IMR-90 (cell line): ENCODE results near the gene COX14. TPM values are rescaled to one million over a fixed set of nuclear protein-coding genes. Genes with fewer than 3 reads are reported as not detected.

Source experiments
- ATAC-seq: fragments of 200-7000 bp; cut with Tn5 transposase; 2 replicates; pipeline ENCODE4 v1.9.1; 2020; ENCODE audit warnings: low read depth, mild to moderate bottlenecking, moderate library complexity
- BruUV-seq: library from RNA; stranded (reverse); fragments of 400-500 nt; replicated peaks from 2 replicates; lab custom pipeline; 2021; lab: Mats Ljungman, UMichigan
- CTCF ChIA-PET: fragments of 300-600 bp; formaldehyde crosslinking; extraction: SDS; loops from one replicate; lab custom pipeline; 2021; ENCODE audit warnings: antibody characterized with exemption; lab: Yijun Ruan, JAX
- POLR2A ChIA-PET: fragments of 300-600 bp; sonication (Branson Sonifier 250); formaldehyde crosslinking; loops from one replicate; lab custom pipeline; 2022; ENCODE audit warnings: antibody characterized with exemption; ENCODE audit not compliant: unreplicated experiment; lab: Charles Lee
- DNase-seq: peaks from one replicate; pipeline ENCODE4 v3.0.0; 2013
- H2AFZ ChIP-seq: replicated peaks from 2 replicates; pipeline ENCODE3; 2013; ENCODE audit warnings: low read length, mild to moderate bottlenecking; ENCODE audit not compliant: poor library complexity
- H2AK5ac ChIP-seq: 2 replicates; pipeline ENCODE4 v1.6.1; 2013; ENCODE audit warnings: low read depth, low read length, inconsistent platforms
- H2AK9ac ChIP-seq: replicated peaks from 2 replicates; pipeline ENCODE3; 2013; ENCODE audit warnings: mild to moderate bottlenecking, low read depth, low read length, moderate library complexity; ENCODE audit not compliant: poor library complexity
- H2BK120ac ChIP-seq: 2 replicates; pipeline ENCODE4 v1.6.1; 2013; ENCODE audit warnings: low read depth, low read length, inconsistent platforms
- H2BK15ac ChIP-seq: 3 replicates; pipeline ENCODE4 v1.6.1; 2013; ENCODE audit warnings: low read depth, low read length, inconsistent platforms
- H2BK20ac ChIP-seq: 2 replicates; pipeline ENCODE4 v1.6.1; 2013; ENCODE audit warnings: low read depth, mild to moderate bottlenecking, inconsistent platforms, low read length, moderate library complexity
- H2BK5ac ChIP-seq: 2 replicates; pipeline ENCODE4 v1.6.1; 2013; ENCODE audit warnings: mild to moderate bottlenecking, low read depth, low read length, inconsistent platforms; ENCODE audit not compliant: poor library complexity, severe bottlenecking
- H3K14ac ChIP-seq: replicated peaks from 2 replicates; pipeline ENCODE4 v1.6.1; 2013; ENCODE audit warnings: low read depth, low read length, inconsistent platforms
- H3K18ac ChIP-seq: 2 replicates; pipeline ENCODE4 v1.6.1; 2013; ENCODE audit warnings: low read depth, low read length, control low read depth
- H3K23ac ChIP-seq: 2 replicates; pipeline ENCODE4 v1.6.1; 2013; ENCODE audit warnings: low read depth, low read length, inconsistent platforms
- H3K27ac ChIP-seq: 2 replicates; pipeline ENCODE4 v1.5.1; 2013; ENCODE audit warnings: mild to moderate bottlenecking, control low read depth, low read length; ENCODE audit not compliant: insufficient read depth
- H3K27me3 ChIP-seq: 2 replicates; pipeline ENCODE4 v1.6.1; 2013; ENCODE audit warnings: low read length; ENCODE audit not compliant: control insufficient read depth, insufficient read depth
- H3K36me3 ChIP-seq: 2 replicates; pipeline ENCODE4 v1.6.1; 2013; ENCODE audit warnings: low read length, mixed read lengths; ENCODE audit not compliant: control insufficient read depth, insufficient read depth
- H3K4ac ChIP-seq: 2 replicates; pipeline ENCODE4 v1.6.1; 2013; ENCODE audit warnings: low read depth, low read length, inconsistent platforms
- H3K4me1 ChIP-seq: 2 replicates; pipeline ENCODE4 v1.6.1; 2013; ENCODE audit warnings: low read length, mixed read lengths; ENCODE audit not compliant: control insufficient read depth, insufficient read depth
- H3K4me2 ChIP-seq: 2 replicates; pipeline ENCODE4 v1.6.1; 2013; ENCODE audit warnings: low read depth, mild to moderate bottlenecking, control low read depth, low read length, moderate library complexity
- H3K4me3 ChIP-seq: 2 replicates; pipeline ENCODE4 v1.5.1; 2013; ENCODE audit warnings: low read depth, mild to moderate bottlenecking, control low read depth, low read length, moderate library complexity; ENCODE audit not compliant: insufficient read depth
- H3K56ac ChIP-seq: 2 replicates; pipeline ENCODE4 v1.6.1; 2013; ENCODE audit warnings: low read length, inconsistent platforms; ENCODE audit not compliant: insufficient read depth; ENCODE audit errors: extremely low read depth
- H3K79me1 ChIP-seq, 2 experiments: 2 replicates each; pipeline ENCODE4 v1.6.1; 2013; ENCODE audit warnings: low read length in 2 of 2, inconsistent platforms in 1 of 2, low read depth in 1 of 2
- H3K9ac ChIP-seq: 2 replicates; pipeline ENCODE4 v1.6.1; 2013; ENCODE audit warnings: low read depth, low read length, control low read depth
- H3K9me1 ChIP-seq: 2 replicates; pipeline ENCODE4 v1.6.1; 2013; ENCODE audit warnings: low read length, inconsistent platforms; ENCODE audit not compliant: insufficient read depth
- H3K9me3 ChIP-seq: 2 replicates; pipeline ENCODE4 v1.6.1; 2013; ENCODE audit warnings: low read length; ENCODE audit not compliant: control insufficient read depth, insufficient read depth
- H4K20me1 ChIP-seq: 2 replicates; pipeline ENCODE4 v1.6.1; 2013; ENCODE audit warnings: low read length, inconsistent platforms; ENCODE audit not compliant: insufficient read depth
- H4K5ac ChIP-seq: 2 replicates; pipeline ENCODE4 v1.6.1; 2013; ENCODE audit warnings: mild to moderate bottlenecking, low read depth, low read length, control low read depth
- H4K8ac ChIP-seq, 2 experiments: 2 replicates each; pipeline ENCODE4 v1.6.1; 2013; ENCODE audit warnings: low read depth in 2 of 2, low read length in 2 of 2, control low read depth in 1 of 2, inconsistent platforms in 1 of 2
- H4K91ac ChIP-seq: 2 replicates; pipeline ENCODE4 v1.6.1; 2013; ENCODE audit warnings: low read depth, low read length, inconsistent platforms; ENCODE audit not compliant: insufficient read depth
- BHLHE40 ChIP-seq: fragments of 150-350 bp; IDR thresholded peaks from 2 replicates; pipeline ENCODE4 v1.6.1; 2016; ENCODE audit warnings: mild to moderate bottlenecking, low read depth, low read length
- CEBPB ChIP-seq: IDR thresholded peaks from 2 replicates; pipeline ENCODE4 v1.6.1; 2012; ENCODE audit warnings: low read depth, low read length, improper control_type of control experiment
- CHD1 ChIP-seq: IDR thresholded peaks from 2 replicates; pipeline ENCODE4 v1.6.1; 2012; ENCODE audit warnings: low read depth, low read length, improper control_type of control experiment
- CTCF ChIP-seq: conservative IDR thresholded peaks from 2 replicates; pipeline ENCODE4 v1.5.1; 2012; ENCODE audit warnings: mild to moderate bottlenecking, low read depth, low read length, improper control_type of control experiment
- ELK1 ChIP-seq: fragments of 150-350 bp; IDR thresholded peaks from 2 replicates; pipeline ENCODE4 v1.6.1; 2016; ENCODE audit warnings: low read depth, mild to moderate bottlenecking, low read length, moderate library complexity, borderline replicate concordance
- FOS ChIP-seq: fragments of 150-350 bp; IDR thresholded peaks from 2 replicates; pipeline ENCODE4 v1.6.1; 2016; ENCODE audit warnings: low read depth, low read length
- MAFK ChIP-seq: IDR thresholded peaks from 2 replicates; pipeline ENCODE4 v1.6.1; 2012; ENCODE audit warnings: low read depth, low read length, improper control_type of control experiment
- MAZ ChIP-seq: IDR thresholded peaks from 2 replicates; pipeline ENCODE4 v1.6.1; 2012; ENCODE audit warnings: low read depth, mild to moderate bottlenecking, low read length, improper control_type of control experiment, moderate library complexity, borderline replicate concordance
- MXI1 ChIP-seq: IDR thresholded peaks from 2 replicates; pipeline ENCODE4 v1.6.1; 2012; ENCODE audit warnings: low read depth, mild to moderate bottlenecking, low read length, moderate library complexity, borderline replicate concordance
- NFE2L2 ChIP-seq: fragments of 150-350 bp; IDR thresholded peaks from 2 replicates; pipeline ENCODE4 v1.6.1; 2016; ENCODE audit warnings: low read depth, mild to moderate bottlenecking, low read length
- POLR2A ChIP-seq: IDR thresholded peaks from 2 replicates; pipeline ENCODE4 v1.6.1; 2012; ENCODE audit warnings: mild to moderate bottlenecking, low read depth, low read length
- RAD21 ChIP-seq: IDR thresholded peaks from 2 replicates; pipeline ENCODE4 v1.6.1; 2012; ENCODE audit warnings: low read length, improper control_type of control experiment
- RCOR1 ChIP-seq: IDR thresholded peaks from 2 replicates; pipeline ENCODE4 v1.6.1; 2012; ENCODE audit warnings: mild to moderate bottlenecking, low read length, improper control_type of control experiment; ENCODE audit not compliant: insufficient replicate concordance
- RFX5 ChIP-seq: IDR thresholded peaks from 2 replicates; pipeline ENCODE4 v1.8.0; 2012; ENCODE audit warnings: low read depth, mild to moderate bottlenecking, low read length, moderate library complexity
- SMC3 ChIP-seq: fragments of 150-350 bp; IDR thresholded peaks from 2 replicates; pipeline ENCODE4 v1.6.1; 2016; ENCODE audit warnings: low read depth, mild to moderate bottlenecking, antibody characterized with exemption, low read length, moderate library complexity
- USF2 ChIP-seq: fragments of 150-350 bp; IDR thresholded peaks from 2 replicates; pipeline ENCODE4 v1.6.1; 2017; ENCODE audit warnings: mild to moderate bottlenecking, antibody characterized with exemption, low read length, low read depth
- WGBS, 2 experiments: methylation state at CpG; one replicate each; pipeline versions ENCODE4 v1.1.5 to v1.1.7; 2013; ENCODE audit warnings: missing lambda C conversion rate in 2 of 2; ENCODE audit not compliant: insufficient read length in 1 of 2; ENCODE audit errors: extremely low coverage in 2 of 2; 5-methylcytosine and 5-hydroxymethylcytosine counted together
- dilution Hi-C: fragments of 300-500 bp; cut with HindIII; formaldehyde crosslinking; loops from one replicate; pipeline ENCODE4 v1.14.3; 2018; ENCODE audit warnings: low sequenced_read_pairs; ENCODE audit not compliant: unreplicated experiment
- in situ Hi-C: fragments of 300-500 bp; cut with MboI; formaldehyde crosslinking; loops from 3 replicates; pipeline ENCODE4 v1.14.3; 2019; ENCODE audit warnings: low sequenced_read_pairs, inconsistent platforms, mixed read lengths
- intact Hi-C: fragments of 100-400 bp; cut with micrococcal nuclease; formaldehyde crosslinking; loops from 2 replicates; pipeline ENCODE4 v1.10.0; 2022
- polyA plus RNA-seq, 3 experiments: library from polyadenylated mRNA; depleted of rRNA; stranded (reverse); fragments of >200 nt; gene quantifications; 2 replicates each; pipeline ENCODE4 v1.2.3, GENCODE V29; 2012; ENCODE audit warnings: low replicate concordance in 1 of 3
- total RNA-seq: library from RNA; depleted of rRNA; stranded (reverse); fragments of >200 nt; gene quantifications from 2 replicates; pipeline ENCODE4 v1.2.3, GENCODE V29; 2012

The COX14 gene
- total and polyA plus RNA-seq, 2 of the 4 experiments (the other 2 are of a cell fraction), result 30.8 to 81.8 TPM

- H2BK5ac ChIP-seq, result no peak overlapping the region
- H3K36me3 ChIP-seq, result no peaks in the 10 kb centered on the region
- no peak overlapping the region for H3K56ac ChIP-seq
- no peaks in the 10 kb centered on the region for H3K9me1 ChIP-seq
- H2AK9ac ChIP-seq, result peak overlapping the region; percentile 8
- no TSS peak for BruUV-seq
- H2BK15ac ChIP-seq, result no peak overlapping the region
- WGBS, 2 experiments, result 36% methylated on average over 24 of the region's 46 CpGs; no CpG with 5 or more reads in 1 of the 2 experiments
- no peak overlapping the region for H2AK5ac ChIP-seq
- H3K4me1 ChIP-seq, result peaks cover 4% of the 10 kb centered on the region
- intact Hi-C loops (no loop called here), in situ Hi-C loops (no loop called here), dilution Hi-C loops (no loop called here)
- H2BK20ac ChIP-seq, result no peak overlapping the region
- H3K9me3 ChIP-seq, result no peaks in the 10 kb centered on the region
- no peak overlapping the region for H3K27ac ChIP-seq
- no peak for TF ChIP-seq MAFK
- no peak for TF ChIP-seq POLR2A
- no peak for TF ChIP-seq SMC3
- TF ChIP-seq CEBPB, result no peak
- no peak for TF ChIP-seq RCOR1
- no peak for TF ChIP-seq USF2
- no peak for TF ChIP-seq CTCF
- TF ChIP-seq CHD1, result no peak
- TF ChIP-seq BHLHE40, result no peak
- no peak for TF ChIP-seq ELK1
- TF ChIP-seq NFE2L2, result no peak
- no peak for TF ChIP-seq RAD21
- no peak for TF ChIP-seq MXI1
- no peak for TF ChIP-seq MAZ
- TF ChIP-seq RFX5, result no peak
- no peak for TF ChIP-seq FOS
- H3K14ac ChIP-seq, result no peak overlapping the region
- no peak overlapping the region for H3K23ac ChIP-seq
- no peak overlapping the region for H2BK120ac ChIP-seq
- H3K27me3 ChIP-seq, result no peaks in the 10 kb centered on the region
- H3K18ac ChIP-seq, result no peak overlapping the region
- H4K91ac ChIP-seq, result no peak overlapping the region
- CTCF ChIA-PET, result no interaction called here
- H4K8ac ChIP-seq, result no peak overlapping the region
- DNase-seq, result no peak
- no peak overlapping the region for H3K4me3 ChIP-seq
- no peak overlapping the region for H3K4me2 ChIP-seq
- no peak for ATAC-seq
- no peak overlapping the region for H3K4ac ChIP-seq
- peaks cover 4 to 21% of the 10 kb centered on the region in 2 experiments for H3K79me1 ChIP-seq
- peak overlapping the region; percentile 13 for H2AFZ ChIP-seq
- POLR2A ChIA-PET, result interaction anchor here (0.6 kb wide), 1 partner anchor 177 kb away, joined by 3 read pairs; no protein-coding TSS in a partner anchor
- no peak overlapping the region for H4K5ac ChIP-seq
- H4K20me1 ChIP-seq, result peaks cover 7% of the 10 kb centered on the region; the same call in 1 of the 2 replicates
- no peak overlapping the region for H3K9ac ChIP-seq
These were observed 30.8 kb upstream of the COX14 start for GRCh38 chr12:50081096-50081808.
